ENCODE measurements around the gene TTC9. TPM values are rescaled to one million over a fixed set of nuclear protein-coding genes. Genes with fewer than 3 reads are reported as not detected.
"Not testable (repeated sequence)": the region's sequence is repeated elsewhere in the genome, so short reads cannot be mapped to it uniquely, and the experiment has no call there.

TTC9 gene
- total and polyA plus RNA-seq, 7 donors: 0.16 to 3.6 (median 0.66) TPM; not detected in 1

- H3K27me3 ChIP-seq: peaks cover 0 to 3% (median 0%) of the 10 kb centered on the region in 3 donors
- TF ChIP-seq POLR2A (IDR thresholded peaks at IDR 0.05): no peak
- TF ChIP-seq, protein P1, sequence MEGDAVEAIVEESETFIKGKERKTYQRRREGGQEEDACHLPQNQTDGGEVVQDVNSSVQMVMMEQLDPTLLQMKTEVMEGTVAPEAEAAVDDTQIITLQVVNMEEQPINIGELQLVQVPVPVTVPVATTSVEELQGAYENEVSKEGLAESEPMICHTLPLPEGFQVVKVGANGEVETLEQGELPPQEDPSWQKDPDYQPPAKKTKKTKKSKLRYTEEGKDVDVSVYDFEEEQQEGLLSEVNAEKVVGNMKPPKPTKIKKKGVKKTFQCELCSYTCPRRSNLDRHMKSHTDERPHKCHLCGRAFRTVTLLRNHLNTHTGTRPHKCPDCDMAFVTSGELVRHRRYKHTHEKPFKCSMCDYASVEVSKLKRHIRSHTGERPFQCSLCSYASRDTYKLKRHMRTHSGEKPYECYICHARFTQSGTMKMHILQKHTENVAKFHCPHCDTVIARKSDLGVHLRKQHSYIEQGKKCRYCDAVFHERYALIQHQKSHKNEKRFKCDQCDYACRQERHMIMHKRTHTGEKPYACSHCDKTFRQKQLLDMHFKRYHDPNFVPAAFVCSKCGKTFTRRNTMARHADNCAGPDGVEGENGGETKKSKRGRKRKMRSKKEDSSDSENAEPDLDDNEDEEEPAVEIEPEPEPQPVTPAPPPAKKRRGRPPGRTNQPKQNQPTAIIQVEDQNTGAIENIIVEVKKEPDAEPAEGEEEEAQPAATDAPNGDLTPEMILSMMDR (IDR thresholded peaks at IDR 0.05): no peak
- no peak for TF ChIP-seq EP300 (IDR thresholded peaks at IDR 0.05)
- no peak for TF ChIP-seq POLR2AphosphoS5 (IDR thresholded peaks at IDR 0.05)
- no peaks in the 10 kb centered on the region for H3K36me3 ChIP-seq
- no peaks in the 10 kb centered on the region for H3K4me1 ChIP-seq
- no peak overlapping the region for H3K4me3 ChIP-seq
- intact Hi-C loops (cut with DNase I): no loop called here
- H3K27ac ChIP-seq: no peak overlapping the region
- no peak for DNase-seq
- no peaks in the 10 kb centered on the region for H3K9me3 ChIP-seq
These were observed 59.9 kb downstream of the TTC9 start for GRCh38 chr14:70701610-70702009.

GRCh38 chr14:70702161-70702560 lies 60.4 kb downstream of the TTC9 start:
- 60 to 85% methylated on average over 3 of the region's 3 CpGs for WGBS, 2 donors

GRCh38 chr14:70703621-70704168 lies 62.0 kb downstream of the TTC9 start:
- DNase-seq; H3K36me3 ChIP-seq; intact Hi-C loops (cut with DNase I); H3K4me3 ChIP-seq; H3K9me3 ChIP-seq; H3K27ac ChIP-seq; H3K27me3 ChIP-seq; H3K4me1 ChIP-seq: not testable (repeated sequence)
- WGBS, 2 donors: 86 to 89% methylated on average over 1 of the region's 1 CpG

More at GRCh38 chr14:70702161-70702560, 60.4 kb downstream of the TTC9 start:
- intact Hi-C loops (cut with DNase I): no loop called here
- H3K4me1 ChIP-seq: no peaks in the 10 kb centered on the region
- H3K4me3 ChIP-seq: no peak overlapping the region
- H3K27ac ChIP-seq: no peak overlapping the region
- no peaks in the 10 kb centered on the region for H3K36me3 ChIP-seq
- no peak for TF ChIP-seq POLR2A (IDR thresholded peaks at IDR 0.05)
- no peak for TF ChIP-seq POLR2AphosphoS5 (IDR thresholded peaks at IDR 0.05)
- no peak for TF ChIP-seq EP300 (IDR thresholded peaks at IDR 0.05)
- TF ChIP-seq, protein P1 (IDR thresholded peaks at IDR 0.05): no peak
- no peak for DNase-seq
- H3K27me3 ChIP-seq: peaks cover 0 to 4% (median 0%) of the 10 kb centered on the region in 3 donors
- no peaks in the 10 kb centered on the region for H3K9me3 ChIP-seq

GRCh38 chr14:70704960-70705359 lies 63.2 kb downstream of the TTC9 start:
- 83 to 90% methylated on average over 1 of the region's 1 CpG for WGBS, 2 donors
- H3K9me3 ChIP-seq: no peaks in the 10 kb centered on the region
- DNase-seq: no peak
- intact Hi-C loops (cut with DNase I): no loop called here
- H3K4me3 ChIP-seq: no peak overlapping the region
- peaks cover 0 to 4% (median 0%) of the 10 kb centered on the region in 3 donors for H3K27me3 ChIP-seq
- TF ChIP-seq, protein P1 (IDR thresholded peaks at IDR 0.05): no peak
- TF ChIP-seq POLR2A (IDR thresholded peaks at IDR 0.05) (no peak), EP300 (IDR thresholded peaks at IDR 0.05) (no peak), POLR2AphosphoS5 (IDR thresholded peaks at IDR 0.05) (no peak)
- no peaks in the 10 kb centered on the region for H3K36me3 ChIP-seq
- no peaks in the 10 kb centered on the region for H3K4me1 ChIP-seq
- no peak overlapping the region for H3K27ac ChIP-seq

DNA sequence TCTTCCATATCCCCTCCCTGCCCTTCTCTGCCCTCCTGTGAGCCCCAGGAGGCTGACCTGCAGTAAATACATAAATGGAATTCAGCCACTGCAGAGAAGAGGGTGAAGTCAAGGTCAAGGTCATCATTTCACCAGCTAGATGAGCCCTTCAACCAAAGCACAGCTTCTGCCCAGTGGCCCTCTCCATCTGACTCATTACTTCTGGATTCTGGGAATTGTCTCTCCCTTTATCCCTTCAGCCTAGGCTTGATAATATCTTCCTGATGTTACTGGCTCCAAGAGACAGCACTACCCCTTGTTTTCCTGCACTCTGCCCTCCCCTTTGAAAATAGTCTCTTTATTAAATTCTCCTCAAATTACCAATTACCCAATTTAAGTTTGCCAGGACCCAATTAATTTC lies 64.5 kb downstream of the TTC9 start:
- Histone ChIP-seq H3K36me3 (no peaks in the 10 kb centered on the region), H3K27me3 (peaks cover 0 to 4% (median 0%) of the 10 kb centered on the region in 3 donors), H3K27ac (no peak overlapping the region), H3K4me1 (no peaks in the 10 kb centered on the region), H3K4me3 (no peak overlapping the region), H3K9me3 (no peaks in the 10 kb centered on the region)
- intact Hi-C loops (cut with DNase I): no loop called here
- no peak for DNase-seq
- no peak for TF ChIP-seq EP300 (IDR thresholded peaks at IDR 0.05)
- no peak for TF ChIP-seq POLR2AphosphoS5 (IDR thresholded peaks at IDR 0.05)
- TF ChIP-seq, protein P1 (IDR thresholded peaks at IDR 0.05): no peak
- TF ChIP-seq POLR2A (IDR thresholded peaks at IDR 0.05): no peak
